K562 (cell line): ENCODE data around the gene LNX2. TPM values are rescaled to one million over a fixed set of nuclear protein-coding genes. Genes with fewer than 3 reads are reported as not detected.

Source experiments
- ATAC-seq: fragments of 200-7000 bp; cut with Tn5 transposase; 3 replicates; pipeline ENCODE4 v1.9.1; 2020; ENCODE audit warnings: moderate library complexity
- BruUV-seq: library from RNA; stranded (reverse); fragments of 400-500 nt; replicated peaks from 2 replicates; lab custom pipeline; 2021; lab: Mats Ljungman, UMichigan
- CTCF ChIA-PET: fragments of 300-600 bp; formaldehyde crosslinking; extraction: SDS; loops from one replicate; lab custom pipeline; 2021; ENCODE audit warnings: low intra/inter-chr PET ratio; lab: Yijun Ruan, JAX
- POLR2A ChIA-PET: fragments of 300-600, 350-650 bp; sonication (Branson Sonifier 250); formaldehyde crosslinking; extraction: SDS; loops from one replicate; lab custom pipeline; 2021; ENCODE audit warnings: antibody characterized with exemption, inconsistent platforms; lab: Yijun Ruan, JAX
- DNase-seq, 4 experiments: peaks; one replicate each; pipeline versions ENCODE4 v3.0.0 to v3.0.0-alpha.2; 2011 to 2018; ENCODE audit warnings: low spot score in 3 of 4, mixed read lengths in 3 of 4; ENCODE audit errors: extremely low read depth in 1 of 4
- FAIRE-seq: peaks from 2 replicates; lab custom pipeline; 2011; peaks lifted over from hg19 to GRCh38; lab: Jason Lieb, UNC
- H2AFZ ChIP-seq: 2 replicates; pipeline ENCODE4 v1.6.0; 2011; ENCODE audit warnings: low read depth, low read length, control low read depth, inconsistent platforms
- H3K27ac ChIP-seq: fragments of 200-600 bp; 3 replicates; pipeline ENCODE4 v1.8.0; 2011; ENCODE audit warnings: low read depth, mild to moderate bottlenecking, control low read depth, inconsistent platforms, low read length, moderate library complexity, mixed read lengths; ENCODE audit errors: extremely low read depth
- H3K27me3 ChIP-seq, 2 experiments: fragments of 300-600 bp in 1 of 2; 2 replicates in 1 of 2; 3 replicates in 1 of 2; pipeline versions ENCODE4 v1.6.0 to v1.8.0; 2011; ENCODE audit warnings: inconsistent platforms in 2 of 2, low read length in 2 of 2, mild to moderate bottlenecking in 1 of 2, mixed read lengths in 1 of 2, moderate library complexity in 1 of 2; ENCODE audit not compliant: control insufficient read depth in 2 of 2, insufficient read depth in 2 of 2
- H3K36me3 ChIP-seq: fragments of 300-600 bp; 3 replicates; pipeline ENCODE4 v1.8.0; 2011; ENCODE audit warnings: mild to moderate bottlenecking, low read length, inconsistent platforms; ENCODE audit not compliant: control insufficient read depth, insufficient read depth
- H3K4me1 ChIP-seq, 2 experiments: fragments of 200-600 bp in 1 of 2; replicated peaks in 1 of 2; 2 replicates in 1 of 2; 3 replicates in 1 of 2; pipeline versions ENCODE4 v1.5.1 to v1.8.0; 2011; ENCODE audit warnings: inconsistent platforms in 2 of 2, low read length in 2 of 2, mild to moderate bottlenecking in 1 of 2, mixed read lengths in 1 of 2, moderate library complexity in 1 of 2; ENCODE audit not compliant: control insufficient read depth in 2 of 2, insufficient read depth in 2 of 2
- H3K4me2 ChIP-seq: 2 replicates; pipeline ENCODE4 v1.6.1; 2011; ENCODE audit warnings: low read length, control low read depth, inconsistent platforms, mixed read lengths; ENCODE audit not compliant: insufficient read depth
- H3K4me3 ChIP-seq: fragments of 200-600 bp; sonication (generic), shearing (Covaris generic); 2 replicates; pipeline ENCODE4 v1.5.1; 2016; ENCODE audit warnings: control low read depth, inconsistent platforms
- H3K79me2 ChIP-seq: fragments of 200-600 bp; 3 replicates; pipeline ENCODE4 v1.8.0; 2011; ENCODE audit warnings: low read length, inconsistent platforms; ENCODE audit not compliant: control insufficient read depth, insufficient read depth
- H3K9ac ChIP-seq, 2 experiments: 2 replicates each; pipeline versions ENCODE4 v1.6.0 to v1.6.1; 2011; ENCODE audit warnings: low read depth in 2 of 2, low read length in 2 of 2, control low read depth in 1 of 2, inconsistent platforms in 1 of 2, mild to moderate bottlenecking in 1 of 2, mixed read lengths in 1 of 2; ENCODE audit not compliant: insufficient read depth in 1 of 2
- H3K9me1 ChIP-seq: one replicate; pipeline ENCODE4 v1.6.0; 2011; ENCODE audit warnings: inconsistent platforms, mild to moderate bottlenecking, low read length, moderate library complexity; ENCODE audit not compliant: control insufficient read depth, insufficient read depth
- H3K9me3 ChIP-seq: replicated peaks from 2 replicates; pipeline ENCODE4 v1.5.1; 2011; ENCODE audit warnings: low read depth, low read length, inconsistent platforms; ENCODE audit not compliant: control insufficient read depth, insufficient read depth
- H4K20me1 ChIP-seq: replicated peaks from 2 replicates; pipeline ENCODE4 v1.6.1; 2011; ENCODE audit warnings: low read length, inconsistent platforms, mixed read lengths; ENCODE audit not compliant: control insufficient read depth, insufficient read depth
- GTF2A2 ChIP-seq: IDR thresholded peaks from 2 replicates; pipeline ENCODE4 v1.6.1; 2016; ENCODE audit warnings: mild to moderate bottlenecking, missing genetic modification characterization, missing compliant biosample characterization
- HLTF ChIP-seq: fragments of 450-650 bp; IDR thresholded peaks from 2 replicates; pipeline ENCODE4 v1.6.1; 2016
- KDM4B ChIP-seq, 2 experiments: fragments of 450-650 bp in 1 of 2; sonication (generic) in 1 of 2; IDR thresholded peaks; 2 replicates each; pipeline ENCODE4 v1.6.1; 2016 to 2017; ENCODE audit warnings: borderline replicate concordance in 2 of 2, antibody characterized with exemption in 1 of 2, low read depth in 1 of 2, mild to moderate bottlenecking in 1 of 2
- SIRT6 ChIP-seq: IDR thresholded peaks from one replicate; pipeline ENCODE4 v1.6.1; 2012; ENCODE audit warnings: low read depth, mild to moderate bottlenecking, control low read depth, inconsistent platforms, low read length, moderate library complexity
- SRF ChIP-seq, 2 experiments: fragments of 250-450, 450-650 bp in 1 of 2; sonication (Bioruptor Pico) in 1 of 2; sonication (generic) in 1 of 2; formaldehyde crosslinking; IDR thresholded peaks; 2 replicates each; pipeline versions ENCODE4 v1.5.0 to v1.5.1; 2020 to 2022; ENCODE audit warnings: mild to moderate bottlenecking in 1 of 2, missing genetic modification reagents in 1 of 2
- ZBTB7A ChIP-seq: IDR thresholded peaks from 2 replicates; pipeline ENCODE4 v1.6.1; 2011; ENCODE audit warnings: low read depth, mild to moderate bottlenecking, low read length, moderate library complexity, borderline replicate concordance; ENCODE audit not compliant: control insufficient read depth
- ZC3H8 ChIP-seq: fragments of 450-650 bp; IDR thresholded peaks from 2 replicates; pipeline ENCODE4 v1.6.1; 2017
- ZNF75A ChIP-seq: fragments of 450-650 bp; formaldehyde crosslinking; IDR thresholded peaks from 2 replicates; pipeline ENCODE4 v1.4.0; 2020; ENCODE audit warnings: mild to moderate bottlenecking
- in situ Hi-C: fragments of 300-500 bp; cut with MboI; formaldehyde crosslinking; loops from 4 replicates; pipeline ENCODE4 v1.15.0; 2018; ENCODE audit warnings: inconsistent platforms, mixed read lengths
- intact Hi-C: fragments of 100-400 bp; cut with micrococcal nuclease; formaldehyde crosslinking; loops from 2 replicates; pipeline ENCODE4 v1.14.2; 2022
- polyA plus RNA-seq, 8 experiments: library from polyadenylated mRNA; depleted of rRNA in 4 of 8; stranded (reverse) in 5 of 8; unstranded in 3 of 8; fragments of >200 nt; fragmentation: Nextera tagmentation in 2 of 8; fragmentation: Illumina TruSeq in 1 of 8; extraction: Ambion mirVana in 2 of 8; extraction: Trizol in 1 of 8; gene quantifications; 2 replicates each; pipeline versions ENCODE4 v1.2.1 to v1.2.3, GENCODE V29; 2011 to 2014; ENCODE audit warnings: inconsistent platforms in 1 of 8, missing spikeins in 1 of 8
- total RNA-seq, 7 experiments: library from RNA; depleted of rRNA in 6 of 7; stranded (reverse); fragments of >200 nt in 6 of 7; fragmentation: Illumina TruSeq in 2 of 7; extraction: Trizol in 2 of 7; gene quantifications; 2 replicates each; pipeline versions ENCODE4 v1.2.1 to v1.2.3, GENCODE V29; 2011 to 2021; ENCODE audit warnings: low replicate concordance in 1 of 7
- TF ChIP-seq, protein P1 (sequence below): sonication (generic); formaldehyde crosslinking; IDR thresholded peaks from 2 replicates; pipeline ENCODE4 v1.8.0; 2023; ENCODE audit warnings: mild to moderate bottlenecking, missing genetic modification reagents
- TF ChIP-seq, protein P2 (sequence below): fragments of 250-450 bp; sonication (Bioruptor Pico); IDR thresholded peaks from 2 replicates; pipeline ENCODE4 v1.5.0; 2020; ENCODE audit warnings: mild to moderate bottlenecking, borderline replicate concordance
- TF ChIP-seq, protein P3 (sequence below): fragments of 250-450 bp; sonication (Bioruptor Pico); IDR thresholded peaks from 2 replicates; pipeline ENCODE4 v1.4.0; 2020; ENCODE audit warnings: mild to moderate bottlenecking, moderate library complexity

LNX2 gene
- total and polyA plus RNA-seq, 9 of the 15 experiments (the other 6 are each of a cell fraction or from before 2014, with no cell fraction given), result 1.5 to 5.5 (median 4.0) TPM

DNA sequence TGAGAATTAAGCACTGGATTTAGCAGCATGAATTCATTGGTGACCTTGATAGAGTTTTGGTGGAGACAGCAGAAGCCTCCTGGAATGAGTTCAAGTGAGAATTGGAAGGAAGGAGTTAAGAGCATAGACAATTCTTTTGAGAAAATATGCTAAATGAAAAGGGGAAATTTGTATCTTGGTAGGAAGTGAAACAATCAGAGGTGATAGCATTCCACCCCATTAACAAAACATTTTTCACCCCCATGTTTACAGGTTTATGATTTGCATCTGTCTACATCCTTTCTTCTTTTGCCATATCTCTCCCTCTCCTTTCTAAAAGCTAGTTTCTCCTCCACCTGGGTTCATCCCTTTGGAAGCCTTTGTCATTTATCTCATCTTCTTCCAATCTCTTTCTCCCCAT lies 27.5 kb downstream of the LNX2 start:
- Histone ChIP-seq H3K9me1 (no peaks in the 10 kb centered on the region), H3K27me3 (no peaks in the 10 kb centered on the region), H3K9me3 (no peaks in the 10 kb centered on the region), H2AFZ (no peak overlapping the region), H3K4me1 (peaks cover 0 to 8% of the 10 kb centered on the region in 2 experiments; a peak in 1 of 5 replicates), H3K79me2 (no peaks in the 10 kb centered on the region), H3K36me3 (no peaks in the 10 kb centered on the region), H3K4me2 (no peak overlapping the region), H4K20me1 (no peaks in the 10 kb centered on the region), H3K4me3 (no peak overlapping the region), H3K9ac (no peak overlapping the region), H3K27ac (no peak overlapping the region)
- no TSS peak for BruUV-seq
- no peak for FAIRE-seq
- intact Hi-C loops (no loop called here), in situ Hi-C loops (no loop called here)
- ATAC-seq, result no peak
- ChIA-PET CTCF (no interaction called here), POLR2A (no interaction called here)
- DNase-seq, result no peak
- TF ChIP-seq GTF2A2 (tag) (no peak), ZC3H8 (no peak), SIRT6 (no peak), ZNF75A (CRISPR knock-in tag) (no peak), KDM4B (IDR thresholded peaks at IDR 0.05; ENCODE audit: borderline replicate concordance in 2 of 2, low read depth in 1 of 2) (no peak), HLTF (no peak), SRF (CRISPR knock-in tag; IDR thresholded peaks at IDR 0.05) (no peak), ZBTB7A (no peak)
- TF ChIP-seq, protein P1, sequence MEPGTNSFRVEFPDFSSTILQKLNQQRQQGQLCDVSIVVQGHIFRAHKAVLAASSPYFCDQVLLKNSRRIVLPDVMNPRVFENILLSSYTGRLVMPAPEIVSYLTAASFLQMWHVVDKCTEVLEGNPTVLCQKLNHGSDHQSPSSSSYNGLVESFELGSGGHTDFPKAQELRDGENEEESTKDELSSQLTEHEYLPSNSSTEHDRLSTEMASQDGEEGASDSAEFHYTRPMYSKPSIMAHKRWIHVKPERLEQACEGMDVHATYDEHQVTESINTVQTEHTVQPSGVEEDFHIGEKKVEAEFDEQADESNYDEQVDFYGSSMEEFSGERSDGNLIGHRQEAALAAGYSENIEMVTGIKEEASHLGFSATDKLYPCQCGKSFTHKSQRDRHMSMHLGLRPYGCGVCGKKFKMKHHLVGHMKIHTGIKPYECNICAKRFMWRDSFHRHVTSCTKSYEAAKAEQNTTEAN (CRISPR knock-in tag), result no peak
- TF ChIP-seq, protein P2, sequence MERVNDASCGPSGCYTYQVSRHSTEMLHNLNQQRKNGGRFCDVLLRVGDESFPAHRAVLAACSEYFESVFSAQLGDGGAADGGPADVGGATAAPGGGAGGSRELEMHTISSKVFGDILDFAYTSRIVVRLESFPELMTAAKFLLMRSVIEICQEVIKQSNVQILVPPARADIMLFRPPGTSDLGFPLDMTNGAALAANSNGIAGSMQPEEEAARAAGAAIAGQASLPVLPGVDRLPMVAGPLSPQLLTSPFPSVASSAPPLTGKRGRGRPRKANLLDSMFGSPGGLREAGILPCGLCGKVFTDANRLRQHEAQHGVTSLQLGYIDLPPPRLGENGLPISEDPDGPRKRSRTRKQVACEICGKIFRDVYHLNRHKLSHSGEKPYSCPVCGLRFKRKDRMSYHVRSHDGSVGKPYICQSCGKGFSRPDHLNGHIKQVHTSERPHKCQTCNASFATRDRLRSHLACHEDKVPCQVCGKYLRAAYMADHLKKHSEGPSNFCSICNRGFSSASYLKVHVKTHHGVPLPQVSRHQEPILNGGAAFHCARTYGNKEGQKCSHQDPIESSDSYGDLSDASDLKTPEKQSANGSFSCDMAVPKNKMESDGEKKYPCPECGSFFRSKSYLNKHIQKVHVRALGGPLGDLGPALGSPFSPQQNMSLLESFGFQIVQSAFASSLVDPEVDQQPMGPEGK (CRISPR knock-in tag), result no peak
- TF ChIP-seq, protein P3, sequence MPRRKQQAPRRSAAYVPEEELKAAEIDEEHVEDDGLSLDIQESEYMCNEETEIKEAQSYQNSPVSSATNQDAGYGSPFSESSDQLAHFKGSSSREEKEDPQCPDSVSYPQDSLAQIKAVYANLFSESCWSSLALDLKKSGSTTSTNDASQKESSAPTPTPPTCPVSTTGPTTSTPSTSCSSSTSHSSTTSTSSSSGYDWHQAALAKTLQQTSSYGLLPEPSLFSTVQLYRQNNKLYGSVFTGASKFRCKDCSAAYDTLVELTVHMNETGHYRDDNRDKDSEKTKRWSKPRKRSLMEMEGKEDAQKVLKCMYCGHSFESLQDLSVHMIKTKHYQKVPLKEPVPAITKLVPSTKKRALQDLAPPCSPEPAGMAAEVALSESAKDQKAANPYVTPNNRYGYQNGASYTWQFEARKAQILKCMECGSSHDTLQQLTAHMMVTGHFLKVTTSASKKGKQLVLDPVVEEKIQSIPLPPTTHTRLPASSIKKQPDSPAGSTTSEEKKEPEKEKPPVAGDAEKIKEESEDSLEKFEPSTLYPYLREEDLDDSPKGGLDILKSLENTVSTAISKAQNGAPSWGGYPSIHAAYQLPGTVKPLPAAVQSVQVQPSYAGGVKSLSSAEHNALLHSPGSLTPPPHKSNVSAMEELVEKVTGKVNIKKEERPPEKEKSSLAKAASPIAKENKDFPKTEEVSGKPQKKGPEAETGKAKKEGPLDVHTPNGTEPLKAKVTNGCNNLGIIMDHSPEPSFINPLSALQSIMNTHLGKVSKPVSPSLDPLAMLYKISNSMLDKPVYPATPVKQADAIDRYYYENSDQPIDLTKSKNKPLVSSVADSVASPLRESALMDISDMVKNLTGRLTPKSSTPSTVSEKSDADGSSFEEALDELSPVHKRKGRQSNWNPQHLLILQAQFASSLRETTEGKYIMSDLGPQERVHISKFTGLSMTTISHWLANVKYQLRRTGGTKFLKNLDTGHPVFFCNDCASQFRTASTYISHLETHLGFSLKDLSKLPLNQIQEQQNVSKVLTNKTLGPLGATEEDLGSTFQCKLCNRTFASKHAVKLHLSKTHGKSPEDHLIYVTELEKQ (CRISPR knock-in tag), result no peak
